Erythroblast (primary cell): ENCODE results near the gene SLITRK6.

Experiments
- GATA1 ChIP-seq: IDR thresholded peaks from 2 replicates; pipeline ENCODE4 v1.6.1; 2011; ENCODE audit warnings: low read depth, mild to moderate bottlenecking, control low read depth, low read length, moderate library complexity
- POLR2A ChIP-seq: IDR thresholded peaks from 2 replicates; pipeline ENCODE4 v1.6.1; 2011; ENCODE audit warnings: mild to moderate bottlenecking, low read length

- TF ChIP-seq POLR2A (no peak), GATA1 (no peak)
Measured at GRCh38 chr13:85799097-85799582, at the start of gene SLITRK6.
